Skin epidermis (tissue), 12 donors: ENCODE results near the gene ADGRG3.

Source experiments
- H3K27ac ChIP-seq, 21 experiments: fragments of 200-600 bp; sonication (generic) in 11 of 21; one replicate each; pipeline ENCODE4 v1.5.0; 2020; ENCODE audit warnings: mild to moderate bottlenecking in 3 of 21, inconsistent platforms in 2 of 21, moderate library complexity in 2 of 21
- H3K4me3 ChIP-seq, 7 experiments: fragments of 200-600 bp; sonication (generic) in 2 of 7; one replicate each; pipeline ENCODE4 v1.5.0; 2020; ENCODE audit warnings: inconsistent platforms in 2 of 7, mild to moderate bottlenecking in 2 of 7, moderate library complexity in 1 of 7

The ADGRG3 gene, protein sequence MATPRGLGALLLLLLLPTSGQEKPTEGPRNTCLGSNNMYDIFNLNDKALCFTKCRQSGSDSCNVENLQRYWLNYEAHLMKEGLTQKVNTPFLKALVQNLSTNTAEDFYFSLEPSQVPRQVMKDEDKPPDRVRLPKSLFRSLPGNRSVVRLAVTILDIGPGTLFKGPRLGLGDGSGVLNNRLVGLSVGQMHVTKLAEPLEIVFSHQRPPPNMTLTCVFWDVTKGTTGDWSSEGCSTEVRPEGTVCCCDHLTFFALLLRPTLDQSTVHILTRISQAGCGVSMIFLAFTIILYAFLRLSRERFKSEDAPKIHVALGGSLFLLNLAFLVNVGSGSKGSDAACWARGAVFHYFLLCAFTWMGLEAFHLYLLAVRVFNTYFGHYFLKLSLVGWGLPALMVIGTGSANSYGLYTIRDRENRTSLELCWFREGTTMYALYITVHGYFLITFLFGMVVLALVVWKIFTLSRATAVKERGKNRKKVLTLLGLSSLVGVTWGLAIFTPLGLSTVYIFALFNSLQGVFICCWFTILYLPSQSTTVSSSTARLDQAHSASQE

DNA sequence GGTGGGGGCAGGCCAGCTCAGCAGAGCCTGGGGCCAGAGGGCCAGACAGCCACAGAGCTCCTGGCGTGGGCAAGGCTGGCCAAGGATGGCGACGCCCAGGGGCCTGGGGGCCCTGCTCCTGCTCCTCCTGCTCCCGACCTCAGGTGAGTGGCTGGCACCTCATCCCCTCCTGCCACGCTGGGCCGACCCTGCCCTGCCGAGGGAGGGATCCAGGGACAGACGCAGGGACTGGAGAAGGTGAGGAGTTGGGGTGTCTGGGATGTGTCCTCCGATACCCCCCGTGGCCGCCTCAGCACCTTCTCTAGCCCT, at the start of gene ADGRG3:
TSS of gene ADGRG3 (plus strand) at position 44 of the 309 bp plus-strand sequence. CDS start at position 86, 42 bp downstream.
- Histone ChIP-seq H3K4me3 (no peak within 1 kb of the TSS), H3K27ac (peak within 1 kb of the TSS in 9 of 21 experiments; percentile 14 to 71 (median 57))

DNA sequence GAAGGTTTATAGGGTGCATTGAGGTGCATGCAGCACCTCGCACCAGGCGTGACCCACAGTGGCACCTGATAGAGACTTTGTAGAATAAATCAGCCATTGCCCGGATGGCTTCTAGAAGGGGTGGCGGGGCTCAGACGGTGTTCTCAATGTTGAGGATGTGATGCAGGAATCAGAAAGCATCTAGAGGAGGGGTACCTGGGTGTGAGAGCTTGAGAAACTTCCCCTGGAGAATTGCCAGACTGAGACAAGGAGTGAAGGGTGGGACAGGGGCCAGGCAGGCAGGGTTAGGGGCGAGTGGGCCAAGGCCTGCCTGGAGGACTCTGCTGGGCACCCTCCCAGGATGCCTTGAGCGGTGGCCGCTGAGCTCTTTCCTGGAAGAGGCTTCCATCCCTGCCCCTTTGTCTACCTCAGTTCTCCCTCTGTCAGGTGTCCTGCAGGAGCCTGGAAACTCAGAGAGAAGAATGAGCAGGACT, 48.9 kb upstream of the ADGRG3 start:
- Histone ChIP-seq H3K27ac (peak overlapping the region in 20 of 21 experiments; percentile 52 to 96 (median 88)), H3K4me3 (peak overlapping the region in 4 of 7 experiments; percentile 5 to 46 (median 38))

- Histone ChIP-seq H3K27ac (peak overlapping the region in 20 of 21 experiments; percentile 58 to 96 (median 88)), H3K4me3 (peak overlapping the region; percentile 5 to 46 (median 30))
Measured at GRCh38 chr16:57619606-57620334, 48.3 kb upstream of the ADGRG3 start.

DNA sequence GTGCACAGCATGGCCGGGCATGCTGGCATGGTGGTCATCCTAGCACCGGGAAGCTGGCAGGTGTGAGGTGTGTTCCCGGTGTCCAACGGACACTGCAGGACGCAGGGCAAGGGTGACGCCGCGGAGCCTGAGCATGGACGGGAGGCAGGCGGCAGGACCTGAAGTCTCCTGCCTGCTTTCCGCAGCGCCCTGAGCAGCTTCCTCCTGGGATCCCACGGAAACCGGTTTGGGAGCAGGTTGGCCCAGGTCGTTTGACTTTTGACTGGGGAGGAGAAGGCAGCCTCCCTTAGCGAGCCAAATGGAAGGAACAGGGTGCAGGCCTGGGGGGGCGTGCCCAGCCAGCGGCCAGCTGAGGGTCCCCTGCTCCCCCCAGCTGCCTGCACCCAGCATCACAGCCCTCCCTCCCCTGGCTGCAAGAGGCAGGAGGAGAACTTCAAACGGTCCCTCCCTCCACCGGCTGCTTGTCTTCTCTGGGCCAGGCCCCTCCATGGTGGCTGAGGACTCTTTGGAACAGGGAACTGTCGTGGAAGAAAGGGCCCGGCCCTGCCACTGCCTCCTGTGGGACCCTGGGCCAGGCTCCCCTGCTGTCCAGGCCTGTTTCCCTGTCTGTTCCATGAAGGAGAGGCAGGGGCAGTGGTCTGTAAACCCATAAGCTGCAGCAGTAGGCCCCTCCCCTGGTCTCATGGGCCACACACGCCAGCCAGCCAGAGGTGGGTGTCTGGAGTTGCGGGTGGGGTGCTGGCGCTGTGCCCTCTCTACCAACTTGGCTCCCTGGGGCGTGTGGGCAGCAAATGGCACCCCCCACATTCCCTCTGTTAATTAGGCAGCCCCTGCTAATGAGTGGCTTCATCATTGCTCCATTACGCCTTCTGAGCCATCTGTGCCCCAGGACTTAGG, 47.5 kb upstream of the ADGRG3 start:
- Histone ChIP-seq H3K4me3 (peak overlapping the region; percentile 5 to 46 (median 30)), H3K27ac (peak overlapping the region in 20 of 21 experiments; percentile 58 to 96 (median 88))

- Histone ChIP-seq H3K4me3 (peak overlapping the region in 4 of 7 experiments; percentile 24 to 46 (median 32)), H3K27ac (peak overlapping the region in 20 of 21 experiments; percentile 58 to 96 (median 88))
Measured at GRCh38 chr16:57621521-57622271, 46.4 kb upstream of the ADGRG3 start.

DNA sequence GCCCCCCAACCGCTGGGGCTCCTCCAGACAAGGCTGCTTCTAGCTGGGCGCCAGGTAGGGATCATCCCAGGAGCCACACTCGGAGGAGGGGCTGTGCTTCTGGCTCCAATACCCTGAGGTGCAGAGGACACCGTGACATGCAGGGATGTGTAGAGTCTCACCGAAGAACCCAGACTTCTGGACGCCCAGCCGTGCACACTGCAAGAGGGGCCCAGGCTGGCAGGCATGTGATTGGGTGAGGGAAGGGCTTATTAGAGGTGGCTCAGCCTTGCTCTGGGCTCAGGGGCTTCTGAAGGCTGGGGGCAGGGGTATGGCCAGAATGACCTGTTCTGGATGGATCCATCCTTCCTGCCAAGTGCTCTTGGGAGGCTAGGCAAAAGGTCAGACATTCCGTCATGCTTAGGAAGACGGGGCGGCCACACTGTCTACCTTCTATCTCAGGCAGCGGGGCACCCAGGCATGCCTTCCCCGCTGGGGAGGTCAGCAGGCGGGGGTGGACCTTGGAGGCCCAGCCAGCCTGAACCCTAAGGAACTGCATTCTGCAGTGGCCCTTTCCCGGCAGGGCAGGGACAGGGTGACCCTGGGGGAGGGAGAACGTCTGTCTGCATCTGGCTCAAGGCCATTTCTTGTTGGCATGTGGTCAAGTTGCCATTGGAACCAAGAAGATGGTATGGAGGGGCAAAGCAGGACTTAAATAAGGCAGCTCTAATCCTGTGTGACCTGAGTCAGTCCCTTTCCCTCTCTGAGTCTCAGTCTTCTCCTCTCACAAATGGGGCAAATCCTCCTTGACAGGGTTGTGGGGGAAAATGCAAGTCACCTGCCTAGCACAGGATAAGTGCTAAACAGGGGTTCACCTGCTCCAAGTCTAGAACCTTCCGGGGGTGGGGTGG, 45.5 kb upstream of the ADGRG3 start:
- Histone ChIP-seq H3K4me3 (peak overlapping the region in 1 of 7 experiments; percentile 13), H3K27ac (peak overlapping the region in 20 of 21 experiments; percentile 37 to 96 (median 82))

- H3K27ac ChIP-seq: peak overlapping the region in 18 of 21 experiments; percentile 48 to 96 (median 86)
- H3K4me3 ChIP-seq: no peak overlapping the region
Measured at GRCh38 chr16:57623251-57624043, 44.7 kb upstream of the ADGRG3 start.

- H3K4me3 ChIP-seq: no peak overlapping the region
- H3K27ac ChIP-seq: peak overlapping the region in 11 of 21 experiments; percentile 40 to 96 (median 65)
Measured at GRCh38 chr16:57624044-57624688, 43.9 kb upstream of the ADGRG3 start.

DNA sequence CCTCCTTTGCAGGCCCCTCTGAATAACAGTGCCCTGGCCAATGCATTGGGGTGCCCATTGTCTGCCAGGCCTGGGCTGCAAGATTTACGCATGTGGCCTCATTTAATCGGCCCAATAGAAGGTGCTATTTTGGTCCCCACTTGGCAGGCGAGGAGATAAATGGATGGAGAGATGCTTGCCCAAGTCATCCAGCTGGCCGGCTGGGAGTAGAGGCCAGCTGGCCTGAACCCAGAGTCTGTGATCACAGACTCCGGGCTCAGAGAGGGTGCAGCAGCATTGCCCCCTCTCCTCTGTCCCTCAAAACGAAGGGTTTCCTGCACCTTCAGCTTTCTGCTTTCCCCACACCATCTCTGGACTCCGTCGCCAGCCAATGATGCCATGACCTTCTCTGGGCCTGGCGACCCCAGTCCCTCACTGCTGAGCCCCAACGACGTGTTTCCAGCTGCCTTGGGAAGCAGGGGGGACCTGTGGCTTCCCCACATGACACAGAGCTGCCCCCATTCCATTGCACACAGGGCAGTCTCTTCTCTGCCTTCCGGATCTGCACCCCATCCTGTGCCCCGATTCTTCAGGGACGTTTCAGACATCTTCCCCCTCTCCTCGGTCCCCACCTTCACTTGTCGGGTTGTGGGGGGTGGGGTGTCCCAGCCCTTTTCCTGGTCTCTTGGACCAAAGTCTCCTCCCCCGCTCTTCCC, 43.2 kb upstream of the ADGRG3 start:
- Histone ChIP-seq H3K4me3 (no peak overlapping the region), H3K27ac (peak overlapping the region in 9 of 21 experiments; percentile 32 to 96 (median 65))

DNA sequence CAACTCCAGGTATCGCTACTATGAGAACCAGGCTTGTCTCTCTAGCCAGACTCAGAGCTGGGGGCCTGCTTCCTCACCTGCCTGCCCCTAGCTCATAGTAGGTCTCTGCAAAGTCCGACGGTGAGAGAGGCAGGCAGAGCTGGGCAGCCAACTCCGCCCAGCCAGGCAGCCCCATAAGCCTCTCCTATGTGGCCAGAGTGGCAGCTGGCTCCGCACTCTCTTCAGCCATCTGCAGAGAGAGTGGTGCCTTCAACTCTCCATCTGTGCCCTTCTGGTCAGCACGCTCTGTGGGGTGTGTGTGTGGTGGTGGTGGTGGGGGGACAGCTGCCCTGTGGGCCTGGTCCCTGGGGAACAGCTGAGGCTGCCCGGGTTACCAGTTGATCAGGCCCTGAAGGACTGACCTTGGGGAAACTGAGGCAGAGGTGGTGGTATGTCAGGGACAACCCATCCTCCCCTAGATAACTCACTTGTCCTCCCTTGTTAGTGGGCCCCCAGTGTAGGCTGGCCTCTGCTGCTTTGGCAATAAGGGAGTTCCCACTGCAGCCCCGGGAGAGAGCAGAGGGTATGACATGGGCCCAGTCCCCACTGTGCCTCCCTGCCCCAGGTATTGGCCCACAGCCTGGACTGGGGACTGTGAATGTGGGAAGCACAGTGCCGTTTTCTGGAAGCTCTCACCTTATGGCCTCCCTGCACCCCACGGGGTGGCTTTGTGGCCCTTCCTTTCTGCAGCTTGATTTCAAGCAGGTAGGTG, 41.5 kb upstream of the ADGRG3 start:
- Histone ChIP-seq H3K4me3 (no peak overlapping the region), H3K27ac (peak overlapping the region in 9 of 21 experiments; percentile 8 to 96 (median 78))

GRCh38 chr16:57627184-57627871, 40.8 kb upstream of the ADGRG3 start:
- Histone ChIP-seq H3K4me3 (no peak overlapping the region), H3K27ac (peak overlapping the region in 20 of 21 experiments; percentile 25 to 96 (median 72))

DNA sequence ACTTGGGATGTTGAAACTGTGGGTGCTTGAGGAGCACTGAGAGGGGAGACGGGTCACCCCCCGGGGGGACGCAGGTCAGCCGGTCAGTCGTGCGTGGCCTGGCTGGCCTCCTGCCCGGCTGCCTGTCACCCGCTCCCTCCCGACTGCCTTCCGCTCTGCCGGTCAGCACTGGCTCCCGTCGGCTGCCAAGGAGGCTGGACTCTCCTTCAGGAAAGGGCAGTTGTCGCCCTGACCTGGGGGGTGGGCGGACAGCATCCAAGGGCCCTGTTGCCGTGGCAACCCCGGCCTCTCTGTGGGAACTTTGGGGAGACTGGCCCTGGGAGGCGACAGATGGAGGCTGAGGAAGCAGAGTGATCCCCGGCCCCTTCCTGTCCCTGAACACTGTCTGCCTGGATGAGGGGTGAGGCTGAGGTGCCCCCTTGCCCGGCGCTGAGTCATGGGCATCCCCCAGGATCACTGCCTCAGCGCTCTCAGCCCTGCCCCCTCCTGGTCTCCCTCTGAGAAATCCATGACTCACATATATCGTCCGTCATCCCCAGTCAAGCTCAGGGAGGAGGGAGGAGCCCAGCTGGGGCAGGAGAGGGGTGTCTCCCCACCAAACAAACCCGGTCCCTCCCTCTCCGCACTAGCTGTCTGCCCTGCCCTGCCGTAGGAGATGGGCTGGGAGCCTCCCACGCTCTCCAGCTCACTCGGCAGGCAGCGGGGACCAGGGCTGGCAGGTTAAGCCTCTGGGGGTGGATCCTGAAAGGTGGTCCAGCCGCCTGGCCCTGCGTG, 39.9 kb upstream of the ADGRG3 start, which contains the start of gene ADGRG1:
TSS of gene ADGRG1 (plus strand) at position 623 of the 774 bp plus-strand sequence. CDS start 21,658 bp downstream, outside the sequence.
- Histone ChIP-seq H3K4me3 (peak within 1 kb of the TSS; percentile 11 to 39 (median 32)), H3K27ac (peak within 1 kb of the TSS; percentile 25 to 96 (median 74))

GRCh38 chr16:57628783-57629293, 39.3 kb upstream of the ADGRG3 start:
- H3K4me3 ChIP-seq: peak overlapping the region; percentile 11 to 39 (median 32)
- peak overlapping the region in 20 of 21 experiments; percentile 28 to 96 (median 70) for H3K27ac ChIP-seq
